Left cardiac atrium (tissue), 4 donors: ENCODE data around the gene FAM50B. TPM values are rescaled to one million over a fixed set of nuclear protein-coding genes. Genes with fewer than 3 reads are reported as not detected.
A peak's percentile ranks its signal among the peaks of the same experiment; 100 is the strongest.

Experiments used
- ATAC-seq, 2 donors: fragments of 200-7000 bp; cut with Tn5 transposase; one replicate each; pipeline ENCODE4 v1.9.1; 2020; ENCODE audit warnings: mild to moderate bottlenecking in 2 of 2, moderate library complexity in 2 of 2
- DNase-seq: peaks from one replicate; pipeline ENCODE4 v3.0.0-alpha.2; 2020
- intact Hi-C, 2 donors: fragments of 100-400 bp; cut with DNase I; formaldehyde crosslinking; loops; one replicate each; pipeline versions ENCODE4 v1.14.1 to v1.15.1; 2022 to 2023
- total RNA-seq, 2 donors: library from RNA; stranded (reverse); fragmentation: NEBNext Ultra II Directional; extraction: Animal tissue kit (Norgen Biotek cat#: 25700); gene quantifications; one replicate each; pipeline ENCODE4 v1.2.1, GENCODE V29; 2021
- donor health status: DM: no; HTN: yes; CAD: no.
- donor health status: DM: no; HTN: yes; CAD: no; lungs with severe emphysema.
- donor health status: DM: yes; HTN: yes; CAD: no.
- donor health status: Dilated cardiomyopathy.

FAM50B gene
- total RNA-seq, 2 donors from 2014 or later: 13.4 to 18.8 TPM

GRCh38 chr6:3884007-3884745, 35.0 kb downstream of the FAM50B start:
- intact Hi-C loops: no loop called here
- ATAC-seq (peak; percentile 12 to 56), DNase-seq (no peak)

GRCh38 chr6:3885262-3886036, 36.3 kb downstream of the FAM50B start:
- no peak for DNase-seq
- intact Hi-C loops: loop anchor here (1.0 to 5.0 kb wide), 3 partner anchors 48 to 143 kb away; no protein-coding TSS in a partner anchor
- peak in 1 of 2 donors; percentile 19 for ATAC-seq

GRCh38 chr6:3887150-3887700, 38.1 kb downstream of the FAM50B start:
- ATAC-seq (peak; percentile 21 to 35), DNase-seq (no peak)
- intact Hi-C loops: loop anchor here (2.0 to 5.0 kb wide), 2 partner anchors 140 to 144 kb away; no protein-coding TSS in a partner anchor

GRCh38 chr6:3888153-3888957, 39.2 kb downstream of the FAM50B start:
- ATAC-seq (peak in 1 of 2 donors; percentile 35), DNase-seq (peak; percentile 41)
- intact Hi-C loops: loop anchor here in 1 of 2 donors (5.0 kb wide), 1 partner anchor 141 kb away; no protein-coding TSS in a partner anchor

GRCh38 chr6:3890047-3890446, 40.9 kb downstream of the FAM50B start:
- no peak for ATAC-seq
- no peak for DNase-seq
- intact Hi-C loops: no loop called here

- intact Hi-C loops: no loop called here
- no peak for ATAC-seq
Observed at GRCh38 chr6:3891883-3892282, 42.7 kb downstream of the FAM50B start.

GRCh38 chr6:3892603-3893002, 43.4 kb downstream of the FAM50B start:
- DNase-seq (no peak), ATAC-seq (no peak)
- intact Hi-C loops: no loop called here

More at GRCh38 chr6:3891883-3892282, 42.7 kb downstream of the FAM50B start:
- DNase-seq: no peak

GRCh38 chr6:3893487-3893886, 44.3 kb downstream of the FAM50B start:
- ATAC-seq (no peak), DNase-seq (no peak)
- intact Hi-C loops: no loop called here

GRCh38 chr6:3893917-3894316, 44.7 kb downstream of the FAM50B start:
- ATAC-seq: no peak
- intact Hi-C loops: no loop called here
- DNase-seq: no peak

GRCh38 chr6:3894590-3895311, 45.6 kb downstream of the FAM50B start:
- intact Hi-C loops: no loop called here
- no peak for ATAC-seq
- no peak for DNase-seq

GRCh38 chr6:3895312-3895653, 46.1 kb downstream of the FAM50B start:
- no peak for ATAC-seq
- no peak for DNase-seq

GRCh38 chr6:3895805-3896204, 46.6 kb downstream of the FAM50B start:
- DNase-seq (no peak), ATAC-seq (no peak)
- intact Hi-C loops: no loop called here

More at GRCh38 chr6:3895312-3895653, 46.1 kb downstream of the FAM50B start:
- intact Hi-C loops: no loop called here

- intact Hi-C loops: no loop called here
- DNase-seq: no peak
- no peak for ATAC-seq
Observed at GRCh38 chr6:3898265-3898994, 49.3 kb downstream of the FAM50B start.

- DNase-seq: no peak
Observed at GRCh38 chr6:3899061-3899460, 49.9 kb downstream of the FAM50B start.

GRCh38 chr6:3899970-3900439, 50.8 kb downstream of the FAM50B start:
- ATAC-seq (no peak), DNase-seq (no peak)
- intact Hi-C loops: no loop called here

More at GRCh38 chr6:3899061-3899460, 49.9 kb downstream of the FAM50B start:
- intact Hi-C loops: no loop called here
- ATAC-seq: no peak
